ENCODE measurements around the gene TAOK3.

- TF ChIP-seq, protein P1, sequence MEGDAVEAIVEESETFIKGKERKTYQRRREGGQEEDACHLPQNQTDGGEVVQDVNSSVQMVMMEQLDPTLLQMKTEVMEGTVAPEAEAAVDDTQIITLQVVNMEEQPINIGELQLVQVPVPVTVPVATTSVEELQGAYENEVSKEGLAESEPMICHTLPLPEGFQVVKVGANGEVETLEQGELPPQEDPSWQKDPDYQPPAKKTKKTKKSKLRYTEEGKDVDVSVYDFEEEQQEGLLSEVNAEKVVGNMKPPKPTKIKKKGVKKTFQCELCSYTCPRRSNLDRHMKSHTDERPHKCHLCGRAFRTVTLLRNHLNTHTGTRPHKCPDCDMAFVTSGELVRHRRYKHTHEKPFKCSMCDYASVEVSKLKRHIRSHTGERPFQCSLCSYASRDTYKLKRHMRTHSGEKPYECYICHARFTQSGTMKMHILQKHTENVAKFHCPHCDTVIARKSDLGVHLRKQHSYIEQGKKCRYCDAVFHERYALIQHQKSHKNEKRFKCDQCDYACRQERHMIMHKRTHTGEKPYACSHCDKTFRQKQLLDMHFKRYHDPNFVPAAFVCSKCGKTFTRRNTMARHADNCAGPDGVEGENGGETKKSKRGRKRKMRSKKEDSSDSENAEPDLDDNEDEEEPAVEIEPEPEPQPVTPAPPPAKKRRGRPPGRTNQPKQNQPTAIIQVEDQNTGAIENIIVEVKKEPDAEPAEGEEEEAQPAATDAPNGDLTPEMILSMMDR (IDR thresholded peaks at IDR 0.05) = no peak
- no peak for TF ChIP-seq EZH2 (IDR thresholded peaks at IDR 0.05; ENCODE audit: borderline replicate concordance, insufficient read depth, low read depth, low read length, poor library complexity, severe bottlenecking)
Measured at GRCh38 chr12:118371321-118372282, 1.1 kb downstream of the TAOK3 start.

Data from B cell (primary cell).